ENCODE measurements around the gene QPRT.
"Not testable (repeated sequence)": the region's sequence is repeated elsewhere in the genome, so short reads cannot be mapped to it uniquely, and the experiment has no call there.

The QPRT gene

DNA sequence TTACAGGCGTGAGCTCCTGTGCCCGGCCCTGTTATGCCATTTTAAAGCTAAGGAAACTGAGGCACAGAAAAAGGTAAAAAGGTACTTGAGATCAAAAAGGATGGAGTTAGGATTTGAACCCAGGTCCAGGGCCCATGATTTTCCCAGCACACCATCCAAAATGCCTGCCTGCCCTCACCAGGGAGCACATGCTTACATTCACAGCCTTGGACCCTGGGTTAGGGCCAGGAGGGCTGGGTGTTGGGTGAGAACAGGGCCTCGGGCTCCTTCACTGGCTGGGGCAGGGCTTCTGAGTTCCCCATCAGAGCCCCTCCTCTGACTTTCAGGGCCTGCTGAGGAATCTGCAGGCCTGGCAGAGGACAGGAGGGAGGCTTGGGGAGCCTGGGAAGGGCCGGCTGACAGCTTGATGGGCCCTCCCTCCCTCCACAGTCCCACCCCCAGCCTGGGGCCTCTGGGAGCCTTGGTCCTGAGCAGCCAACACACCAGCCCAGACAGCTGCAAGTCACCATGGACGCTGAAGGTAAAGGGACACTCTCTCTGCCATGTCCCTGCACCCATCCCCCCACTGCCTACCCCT lies at the start of gene QPRT:
TSS of gene QPRT (plus strand) at position 490 of the 577 bp plus-strand sequence. CDS start at position 508, 18 bp downstream.
- no peak for DNase-seq

DNA sequence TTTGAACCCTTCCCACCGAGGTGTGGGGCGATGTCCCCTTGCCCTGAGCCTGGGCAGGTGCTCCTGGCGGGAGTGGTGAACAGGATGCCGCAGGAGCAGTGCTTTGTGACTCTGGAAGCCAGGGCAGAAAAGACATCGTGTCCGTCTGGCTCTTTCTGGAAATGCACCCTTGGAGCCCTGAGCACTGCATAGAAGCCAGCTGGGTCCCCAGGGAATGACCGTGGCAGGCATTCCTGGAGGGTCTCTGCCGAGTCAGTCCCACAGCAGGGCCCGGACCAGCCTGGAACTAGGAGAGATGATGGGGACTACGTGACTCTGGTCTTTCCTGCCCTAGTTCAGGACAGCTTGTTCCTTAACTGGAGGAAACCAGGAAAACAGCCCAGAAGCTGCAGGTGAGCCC lies 49.7 kb upstream of the QPRT start:
- DNase-seq: not testable (repeated sequence)

GRCh38 chr16:29631658-29632057 lies 47.3 kb upstream of the QPRT start:
- DNase-seq: not testable (repeated sequence)

DNA sequence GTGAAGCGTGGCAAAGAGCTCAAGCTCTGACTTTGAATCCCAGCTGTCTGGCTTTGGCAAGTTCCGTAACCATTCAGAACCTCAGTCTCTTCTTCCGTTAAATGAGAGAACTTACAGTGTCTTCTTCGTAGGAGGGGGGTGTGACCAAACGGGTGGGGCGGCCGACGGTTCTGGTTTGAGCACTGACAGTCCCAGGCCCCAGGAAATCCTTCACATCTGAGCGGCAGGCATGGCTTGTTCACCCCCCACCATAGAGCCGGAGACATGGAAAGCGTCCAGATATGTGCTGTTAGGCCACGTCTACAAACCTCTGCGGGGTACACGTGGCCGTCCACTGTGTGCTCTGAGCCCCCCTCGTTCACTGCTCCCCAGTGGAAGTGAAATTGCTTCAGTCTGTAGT lies 43.1 kb upstream of the QPRT start:
- not testable (repeated sequence) for DNase-seq

DNA sequence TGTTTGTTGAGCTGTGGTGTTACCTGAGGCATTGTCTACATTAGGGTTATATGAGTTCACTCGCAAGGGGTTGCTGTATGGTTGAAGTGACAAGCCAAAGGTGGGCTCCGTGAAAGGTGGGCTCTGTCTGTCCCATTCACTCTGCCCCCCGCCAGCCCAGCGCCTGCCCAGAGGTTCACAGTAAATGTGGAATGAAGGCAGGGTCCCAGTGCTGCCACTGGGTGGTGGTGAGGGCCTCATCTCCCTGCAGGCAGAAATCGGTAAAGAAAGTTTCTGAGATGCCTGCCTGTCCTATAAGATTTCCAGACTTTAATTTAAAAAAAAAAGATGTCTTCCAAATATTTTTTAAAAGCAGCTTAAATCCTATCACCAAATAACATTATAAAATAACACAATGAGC lies 42.6 kb upstream of the QPRT start:
- not testable (repeated sequence) for DNase-seq

- DNase-seq: not testable (repeated sequence)
Measured at GRCh38 chr16:29638751-29639150, 40.2 kb upstream of the QPRT start.

- DNase-seq: no peak
Measured at GRCh38 chr16:29641561-29641960, 37.4 kb upstream of the QPRT start.

DNA sequence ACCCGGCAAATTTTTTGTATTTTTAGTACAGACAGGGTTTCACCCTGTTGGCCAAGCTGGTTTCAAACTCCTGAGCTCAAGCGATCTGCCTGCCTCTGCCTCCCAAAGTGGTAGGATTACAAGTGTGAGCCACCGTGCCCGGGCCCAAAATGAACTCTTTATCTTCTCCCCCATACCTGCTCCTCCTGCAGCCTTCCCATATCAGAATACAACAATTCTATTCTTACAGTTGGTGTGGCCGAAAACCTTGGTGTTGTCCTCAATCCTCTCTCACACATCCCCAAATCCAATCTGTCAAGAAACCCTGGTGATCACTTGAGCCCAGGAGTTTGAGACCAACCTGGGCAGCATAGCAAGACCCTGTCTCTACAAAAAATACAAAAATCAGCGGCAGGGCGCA lies 35.4 kb upstream of the QPRT start:
- DNase-seq: no peak

- no peak for DNase-seq
Measured at GRCh38 chr16:29644338-29644857, 34.6 kb upstream of the QPRT start.

- DNase-seq: no peak
Measured at GRCh38 chr16:29644973-29645693, 33.8 kb upstream of the QPRT start.

- DNase-seq: peak; percentile 28
Measured at GRCh38 chr16:29645694-29646187, 33.2 kb upstream of the QPRT start.

DNA sequence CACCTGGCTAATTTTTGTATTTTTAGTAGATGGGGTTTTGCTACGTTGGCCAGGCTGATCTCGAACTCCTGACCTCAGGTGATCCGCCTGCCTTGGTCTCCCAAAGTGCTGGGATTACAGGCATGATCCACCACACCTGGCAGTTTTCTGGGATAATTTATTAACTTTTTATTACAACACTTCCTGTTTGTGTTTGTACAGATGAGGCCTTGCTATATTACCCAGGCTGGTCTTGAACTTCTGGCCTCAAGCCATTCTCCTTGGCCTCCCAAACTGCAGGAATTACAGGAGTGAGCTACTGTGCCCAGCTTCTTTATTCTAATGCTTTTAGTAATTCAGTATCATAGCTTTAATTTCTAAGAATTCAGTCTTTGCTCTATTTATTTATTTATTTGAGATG lies 32.0 kb upstream of the QPRT start:
- DNase-seq: no peak

DNA sequence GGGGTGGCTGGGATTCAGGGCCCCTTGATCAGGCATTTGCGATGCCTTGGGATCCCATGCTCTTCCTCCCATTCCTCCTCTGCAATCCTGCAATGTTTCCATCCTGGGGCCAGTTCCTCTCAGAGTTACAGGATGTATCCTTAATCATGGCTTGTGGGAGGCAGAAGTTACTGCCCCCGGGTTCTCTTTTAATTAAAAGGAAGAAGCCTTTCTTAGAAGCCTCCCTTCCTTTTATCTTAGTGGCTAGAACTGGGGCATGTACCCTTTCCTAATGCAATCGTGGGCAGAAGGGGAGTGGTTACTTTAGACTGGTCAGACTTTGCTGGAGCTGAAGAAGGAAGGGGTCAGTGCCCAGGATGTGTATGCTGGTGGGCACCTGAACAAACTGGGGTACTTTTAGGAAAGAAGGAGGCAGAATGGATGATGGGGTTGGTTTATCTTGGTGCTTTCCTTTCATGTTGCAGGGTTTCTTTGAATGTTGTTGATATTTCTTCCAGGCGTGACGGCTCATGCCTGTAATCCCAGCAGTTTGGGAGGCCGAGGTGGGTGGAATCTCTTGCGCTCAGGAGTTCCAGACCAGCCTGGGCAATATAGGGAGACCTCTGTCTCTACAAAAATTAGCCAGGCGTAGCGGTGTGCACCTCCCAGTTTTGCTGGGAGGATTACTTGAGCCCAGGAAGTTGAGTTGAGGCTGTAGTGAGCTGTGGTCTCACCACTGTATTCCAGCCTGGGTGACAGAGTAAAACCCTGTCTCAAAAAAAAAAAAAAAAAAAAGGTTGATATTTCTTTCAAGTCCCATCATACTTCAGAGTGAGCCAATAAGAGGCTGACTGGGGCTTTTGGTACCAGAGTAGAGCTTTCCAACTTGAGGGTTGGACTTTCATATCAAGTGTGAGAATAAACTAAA lies 29.1 kb upstream of the QPRT start:
- DNase-seq: no peak

DNA sequence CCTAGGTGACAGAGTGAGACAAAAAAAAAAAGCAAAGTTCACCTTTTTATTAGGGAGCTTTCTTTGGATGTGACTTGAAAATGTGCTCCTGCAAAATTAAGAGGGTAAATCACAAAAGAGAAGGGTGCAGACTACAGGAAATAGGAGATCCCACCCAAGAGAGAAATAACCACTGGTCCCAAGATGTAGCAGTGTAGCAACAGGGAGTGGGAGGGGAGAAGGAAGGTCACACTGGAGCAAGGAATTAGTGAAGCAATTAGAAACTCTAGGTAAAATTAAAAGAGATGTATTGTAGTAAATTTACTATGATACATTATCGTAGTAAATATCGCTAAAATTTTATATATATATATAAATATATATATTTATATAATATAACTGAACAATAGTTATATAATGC lies 28.2 kb upstream of the QPRT start:
- DNase-seq: no peak

- no peak for DNase-seq
Measured at GRCh38 chr16:29651774-29652349, 27.1 kb upstream of the QPRT start.

- DNase-seq: peak; percentile 42
Measured at GRCh38 chr16:29653471-29653870, 25.5 kb upstream of the QPRT start.

GRCh38 chr16:29653890-29654289 lies 25.1 kb upstream of the QPRT start:
- DNase-seq: not testable (repeated sequence)

DNA sequence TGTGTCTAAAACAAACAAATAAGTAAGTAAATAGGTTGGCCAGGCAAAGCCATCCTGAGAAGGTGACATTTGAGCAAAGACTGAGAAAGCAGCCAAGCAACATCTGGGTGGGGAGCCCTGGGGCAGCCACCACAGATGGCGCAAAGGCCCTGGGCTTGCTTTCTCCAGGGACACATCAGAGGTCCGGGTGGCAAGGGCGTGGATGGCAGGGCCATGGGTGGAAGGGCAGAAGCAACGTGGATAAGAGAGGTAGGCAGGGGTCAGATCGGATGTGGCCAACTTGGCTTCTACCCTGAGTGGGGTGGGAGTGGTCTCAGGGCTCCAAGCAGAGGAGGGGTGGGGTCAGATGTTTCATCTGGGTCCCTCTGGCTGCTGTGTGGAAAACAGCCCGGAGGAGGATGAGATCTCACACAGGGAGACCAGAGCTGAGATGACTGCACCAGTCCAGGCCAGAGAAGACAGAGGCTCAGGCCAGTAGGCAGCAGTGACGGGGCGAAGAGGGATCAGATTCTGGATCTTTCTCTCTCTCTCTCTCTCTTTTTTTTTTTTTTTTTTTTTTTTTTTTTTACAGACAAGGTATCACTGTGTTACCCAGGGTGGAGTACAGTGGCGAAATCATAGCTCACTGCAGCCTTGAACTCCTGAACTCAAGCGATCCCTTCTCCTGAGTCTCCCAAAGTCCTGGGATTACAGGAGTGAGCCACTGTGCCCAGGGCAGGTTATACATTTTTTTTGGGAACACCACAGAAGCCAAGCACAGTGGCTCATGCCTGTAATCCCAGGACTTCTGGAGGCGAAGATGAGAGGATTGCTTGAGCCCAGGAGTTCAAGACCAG lies 22.1 kb upstream of the QPRT start:
- no peak for DNase-seq

- DNase-seq: no peak
Measured at GRCh38 chr16:29658705-29659104, 20.3 kb upstream of the QPRT start.

DNA sequence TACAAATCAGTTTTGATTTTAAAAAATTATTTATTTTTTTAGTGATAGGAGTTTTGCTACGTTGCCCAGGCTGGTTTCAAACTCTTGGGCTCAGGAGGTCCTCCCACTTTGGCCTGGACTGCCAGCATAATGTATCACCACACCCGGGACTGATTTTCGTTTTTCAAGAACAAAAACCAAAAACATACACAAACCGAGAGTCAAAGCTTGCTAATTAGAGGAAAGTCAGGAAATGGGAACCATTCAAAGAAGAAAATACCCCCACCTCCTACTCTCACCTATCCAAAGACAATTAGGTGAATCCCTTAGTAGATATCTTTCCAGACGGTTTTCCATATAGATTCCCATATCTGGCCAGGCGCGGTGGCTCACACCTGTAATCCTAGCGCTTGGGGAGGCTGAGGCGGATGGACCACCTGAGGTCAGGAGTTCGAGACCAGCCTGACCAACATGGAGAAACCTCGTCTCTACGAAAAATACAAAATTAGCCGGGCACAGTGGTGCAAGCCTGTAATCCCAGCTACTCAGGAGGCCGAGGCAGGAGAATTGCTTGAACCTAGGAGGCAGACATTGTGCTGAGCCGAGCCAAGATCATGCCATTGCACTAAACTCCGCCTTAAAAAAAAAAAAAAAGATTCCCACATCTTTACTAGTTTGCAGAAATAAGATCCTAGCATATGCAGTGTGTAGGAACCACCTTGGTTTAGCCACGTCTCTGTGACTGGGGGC lies 16.8 kb upstream of the QPRT start:
- DNase-seq: no peak

DNA sequence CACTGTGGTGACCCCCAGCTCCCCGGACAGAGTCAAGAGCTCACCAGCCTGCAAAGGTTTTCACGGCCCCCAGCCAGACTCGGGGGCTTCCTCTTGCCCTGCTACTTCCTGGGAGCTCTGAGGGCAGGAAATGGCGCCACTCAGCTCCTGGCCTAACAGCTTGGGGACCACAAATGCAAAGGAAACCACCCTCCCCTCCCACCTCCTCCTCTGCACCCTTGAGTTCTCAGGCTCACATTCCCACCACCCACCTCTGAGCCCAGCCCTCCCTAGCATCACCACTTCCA lies 16.3 kb upstream of the QPRT start:
- DNase-seq: peak; percentile 19

All from CD4-positive, alpha-beta T cell treated with Interferon gamma for 1 hour (primary cell).